RPMI7951 (cell line): ENCODE data around the gene PALMD. TPM values are rescaled to one million over a fixed set of nuclear protein-coding genes. Genes with fewer than 3 reads are reported as not detected.

Experiments used
- DNase-seq: peaks from one replicate; pipeline ENCODE4 v3.0.0-alpha.2; 2012; ENCODE audit warnings: low read depth
- total RNA-seq: library from RNA; depleted of rRNA; stranded (reverse); fragments of >200 nt; shearing (Covaris generic); gene quantifications from 2 replicates; pipeline ENCODE4 v1.2.3, GENCODE V29; 2014

PALMD gene
- total RNA-seq, 1 experiment from 2014 or later, result 1.3 TPM

- DNase-seq, result no peak
These were observed 14.6 kb downstream of the PALMD start for GRCh38 chr1:99660496-99660895.

GRCh38 chr1:99661780-99662179 is 15.9 kb downstream of the PALMD start:
- no peak for DNase-seq

- DNase-seq, result peak; percentile 39
These were observed 16.7 kb downstream of the PALMD start for GRCh38 chr1:99662539-99663080.

GRCh38 chr1:99663501-99663900 is 17.6 kb downstream of the PALMD start:
- DNase-seq, result no peak

- DNase-seq, result no peak
These were observed 19.3 kb downstream of the PALMD start for GRCh38 chr1:99665212-99665611.

GRCh38 chr1:99669376-99669775 is 23.5 kb downstream of the PALMD start:
- no peak for DNase-seq

- no peak for DNase-seq
These were observed 23.9 kb downstream of the PALMD start for GRCh38 chr1:99669821-99670220.

GRCh38 chr1:99670583-99670982 is 24.7 kb downstream of the PALMD start:
- DNase-seq, result no peak

GRCh38 chr1:99672038-99672437 is 26.1 kb downstream of the PALMD start:
- DNase-seq, result no peak

GRCh38 chr1:99672530-99673213 is 26.8 kb downstream of the PALMD start:
- DNase-seq, result no peak

- DNase-seq, result no peak
These were observed 27.4 kb downstream of the PALMD start for GRCh38 chr1:99673315-99673714.

- no peak for DNase-seq
These were observed 28.5 kb downstream of the PALMD start for GRCh38 chr1:99674115-99675064.

GRCh38 chr1:99675292-99675691 is 29.4 kb downstream of the PALMD start:
- DNase-seq, result no peak

- no peak for DNase-seq
These were observed 30.1 kb downstream of the PALMD start for GRCh38 chr1:99675994-99676393.

- DNase-seq, result no peak
These were observed 31.0 kb downstream of the PALMD start for GRCh38 chr1:99676876-99677275.

GRCh38 chr1:99677416-99677815 is 31.5 kb downstream of the PALMD start:
- DNase-seq, result peak; percentile 17

- DNase-seq, result peak; percentile 48
These were observed 34.4 kb downstream of the PALMD start for GRCh38 chr1:99680270-99680669.

- DNase-seq, result peak; percentile 29
These were observed 35.7 kb downstream of the PALMD start for GRCh38 chr1:99681583-99681982.

GRCh38 chr1:99682291-99682751 is 36.4 kb downstream of the PALMD start:
- peak; percentile 58 for DNase-seq

- peak; percentile 89 for DNase-seq
These were observed 39.7 kb downstream of the PALMD start for GRCh38 chr1:99685516-99686180.

GRCh38 chr1:99691175-99691574 is 45.3 kb downstream of the PALMD start:
- DNase-seq, result no peak

- no peak for DNase-seq
These were observed 50.7 kb downstream of the PALMD start for GRCh38 chr1:99696616-99697015.
